HG03060 (cell line): Measurements from ENCODE around the gene FAM110C.
"Not testable (repeated sequence)": the region's sequence is repeated elsewhere in the genome, so short reads cannot be mapped to it uniquely, and the experiment has no call there.

ENCODE experiments used
- ATAC-seq: cut with Tn5 transposase; IDR thresholded peaks from one replicate; pipeline ENCODE4 v1.9.1; 2021; ENCODE audit warnings: low read depth, moderate number of reproducible peaks; ENCODE audit not compliant: unreplicated experiment

The FAM110C gene

GRCh38 chr2:46471-47345 lies at the start of gene FAM110C:
FAM110C (minus strand) TSS chr2:46505; CDS start chr2:46385, 120 bp downstream.
- ATAC-seq: no peak

GRCh38 chr2:92326-92725 lies 46.0 kb upstream of the FAM110C start:
- no peak for ATAC-seq

DNA sequence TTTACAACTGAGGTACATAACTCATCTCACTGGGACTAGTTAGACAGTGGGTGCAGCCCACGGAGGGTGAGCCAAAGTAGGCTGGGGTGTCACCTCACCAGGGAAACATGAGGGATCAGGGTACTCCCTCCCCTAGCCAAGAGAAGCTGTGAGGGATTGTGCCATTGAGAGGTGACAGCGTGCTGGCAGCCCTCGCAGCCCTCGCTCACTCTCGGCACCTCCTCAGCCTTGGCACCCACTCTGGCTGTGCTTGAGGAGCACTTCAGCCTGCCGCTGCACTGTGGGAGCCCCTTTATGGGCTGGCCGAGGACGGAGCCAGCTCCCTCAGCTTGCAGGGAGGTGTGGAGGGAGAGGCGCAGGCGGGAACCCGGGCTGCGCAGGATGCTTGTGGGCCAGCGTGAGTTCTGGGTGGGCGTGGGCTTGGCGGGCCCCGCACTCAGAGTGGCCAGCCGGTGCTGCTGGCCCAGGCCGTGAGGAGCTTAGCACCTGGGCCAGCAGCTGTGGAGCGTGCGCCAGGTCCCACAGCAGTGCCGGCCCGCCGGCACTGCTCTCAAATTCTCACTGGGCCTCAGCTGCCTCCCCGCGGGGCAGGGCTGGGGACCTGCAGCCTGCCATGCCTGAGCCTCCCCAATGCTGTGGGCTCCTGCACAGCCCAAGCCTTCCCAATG lies 44.5 kb upstream of the FAM110C start:
- ATAC-seq: no peak

- ATAC-seq: no peak
Observed at GRCh38 chr2:85761-86160, 39.5 kb upstream of the FAM110C start.

- no peak for ATAC-seq
Observed at GRCh38 chr2:84121-84520, 37.8 kb upstream of the FAM110C start.

- no peak for ATAC-seq
Observed at GRCh38 chr2:80971-81736, 34.8 kb upstream of the FAM110C start.

- ATAC-seq: no peak
Observed at GRCh38 chr2:80378-80777, 34.1 kb upstream of the FAM110C start.

- ATAC-seq: no peak
Observed at GRCh38 chr2:71309-72035, 25.2 kb upstream of the FAM110C start.

DNA sequence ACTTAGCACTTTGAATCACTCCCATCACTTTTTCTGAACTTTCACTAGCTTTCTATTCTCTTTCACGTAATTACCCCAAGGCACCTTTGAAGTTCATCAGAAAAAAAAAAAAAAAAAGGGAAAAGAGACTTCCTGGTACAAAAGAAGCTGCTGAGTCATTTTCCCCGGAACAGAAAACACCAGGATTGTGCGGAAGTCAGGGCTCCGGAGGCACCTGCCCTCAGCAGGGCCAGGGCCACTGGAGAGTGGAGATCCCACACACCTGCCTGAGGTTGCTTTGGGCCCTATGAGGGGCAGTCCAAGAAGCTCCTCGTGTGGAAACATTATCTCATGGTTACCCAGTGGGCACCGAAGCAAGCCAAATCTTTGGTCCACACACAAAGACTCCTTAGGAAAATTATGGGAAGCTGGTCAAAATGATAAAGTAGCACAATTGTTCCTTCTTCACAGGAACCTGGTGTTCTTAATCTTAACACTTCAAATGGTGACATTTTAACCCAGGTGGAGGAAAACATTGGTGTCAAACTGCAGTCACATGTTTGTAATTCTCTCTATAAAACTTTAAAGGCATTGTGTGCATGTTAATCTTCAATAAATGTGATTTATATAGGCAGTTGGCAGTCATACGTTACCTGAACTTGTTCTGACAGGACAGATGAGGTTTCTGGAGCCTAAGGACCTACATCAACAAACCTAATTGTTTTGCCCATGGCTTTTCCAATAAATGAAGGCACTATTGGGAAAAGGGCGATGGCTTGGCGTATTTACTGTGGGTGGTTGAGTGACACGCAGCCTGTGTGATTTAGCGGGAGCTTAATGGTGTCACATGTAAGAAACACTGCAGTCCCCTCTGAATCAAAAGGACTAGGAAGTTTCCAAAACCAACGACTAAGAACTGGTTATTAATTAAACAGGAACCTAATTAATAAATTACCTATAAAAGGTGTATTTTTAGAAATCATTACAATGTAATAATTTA lies 23.4 kb upstream of the FAM110C start:
- no peak for ATAC-seq

GRCh38 chr2:68637-69036 lies 22.3 kb upstream of the FAM110C start:
- ATAC-seq: not testable (repeated sequence)

- no peak for ATAC-seq
Observed at GRCh38 chr2:66853-67252, 20.5 kb upstream of the FAM110C start.

- no peak for ATAC-seq
Observed at GRCh38 chr2:65121-65520, 18.8 kb upstream of the FAM110C start.

- no peak for ATAC-seq
Observed at GRCh38 chr2:55587-56448, 9.5 kb upstream of the FAM110C start.

DNA sequence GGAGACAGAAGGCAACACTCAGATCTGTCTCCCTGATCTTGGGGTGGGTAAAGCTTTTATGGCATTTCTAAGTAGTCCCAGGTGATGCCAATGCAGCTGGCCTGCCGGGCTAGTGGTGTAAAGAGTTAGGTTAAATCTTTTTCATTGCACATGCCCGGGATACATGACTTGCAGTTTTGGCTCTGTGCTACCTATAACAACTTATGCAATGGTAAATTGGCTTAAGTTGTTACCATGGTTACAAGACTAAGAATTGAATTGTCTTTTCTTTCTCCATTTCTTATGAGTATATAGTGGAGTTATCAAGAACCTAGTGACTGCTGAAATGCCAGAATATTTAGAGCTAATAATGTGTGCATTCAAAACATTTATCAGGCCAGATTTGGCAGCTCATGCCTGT lies 5.3 kb upstream of the FAM110C start:
- ATAC-seq: no peak

GRCh38 chr2:47737-48136 lies 1.4 kb upstream of the FAM110C start:
- no peak for ATAC-seq

DNA sequence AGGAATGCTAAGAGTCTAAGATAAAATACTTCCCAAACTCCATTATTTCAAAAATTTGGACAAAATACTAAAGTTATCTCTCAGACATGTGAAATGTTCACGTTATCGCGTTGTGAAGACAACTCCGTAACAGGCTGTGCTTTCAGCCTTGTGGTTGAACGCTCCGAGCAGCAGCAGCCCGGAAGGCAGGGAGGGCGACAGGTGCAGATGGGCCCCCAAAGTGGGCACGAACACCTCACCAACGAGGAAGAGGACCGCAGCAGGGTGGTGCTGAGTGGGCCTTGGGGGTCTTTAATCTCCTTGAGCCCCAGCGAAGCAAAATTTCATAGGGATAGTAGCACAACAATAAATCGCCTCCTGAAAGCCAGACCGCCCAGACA lies 1.0 kb upstream of the FAM110C start:
- ATAC-seq: no peak

DNA sequence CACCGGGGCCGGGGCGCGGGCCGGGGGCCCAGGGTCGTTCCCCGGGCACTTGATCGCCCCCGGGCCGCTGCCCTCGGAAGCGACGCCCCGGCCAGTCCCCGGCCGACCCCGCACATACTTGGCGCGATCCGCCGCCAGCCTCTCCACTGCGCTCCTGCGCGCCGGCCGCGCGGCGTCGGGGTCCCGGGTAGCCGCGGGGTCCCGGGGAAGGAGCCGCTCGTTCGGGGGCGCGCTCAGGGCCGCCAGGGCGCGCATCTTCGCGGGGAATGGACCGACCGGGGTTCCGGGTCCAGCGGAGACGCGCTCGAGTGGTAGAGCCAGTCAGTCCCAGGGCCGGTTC lies 204 bp downstream of the FAM110C start:
- ATAC-seq: no peak

DNA sequence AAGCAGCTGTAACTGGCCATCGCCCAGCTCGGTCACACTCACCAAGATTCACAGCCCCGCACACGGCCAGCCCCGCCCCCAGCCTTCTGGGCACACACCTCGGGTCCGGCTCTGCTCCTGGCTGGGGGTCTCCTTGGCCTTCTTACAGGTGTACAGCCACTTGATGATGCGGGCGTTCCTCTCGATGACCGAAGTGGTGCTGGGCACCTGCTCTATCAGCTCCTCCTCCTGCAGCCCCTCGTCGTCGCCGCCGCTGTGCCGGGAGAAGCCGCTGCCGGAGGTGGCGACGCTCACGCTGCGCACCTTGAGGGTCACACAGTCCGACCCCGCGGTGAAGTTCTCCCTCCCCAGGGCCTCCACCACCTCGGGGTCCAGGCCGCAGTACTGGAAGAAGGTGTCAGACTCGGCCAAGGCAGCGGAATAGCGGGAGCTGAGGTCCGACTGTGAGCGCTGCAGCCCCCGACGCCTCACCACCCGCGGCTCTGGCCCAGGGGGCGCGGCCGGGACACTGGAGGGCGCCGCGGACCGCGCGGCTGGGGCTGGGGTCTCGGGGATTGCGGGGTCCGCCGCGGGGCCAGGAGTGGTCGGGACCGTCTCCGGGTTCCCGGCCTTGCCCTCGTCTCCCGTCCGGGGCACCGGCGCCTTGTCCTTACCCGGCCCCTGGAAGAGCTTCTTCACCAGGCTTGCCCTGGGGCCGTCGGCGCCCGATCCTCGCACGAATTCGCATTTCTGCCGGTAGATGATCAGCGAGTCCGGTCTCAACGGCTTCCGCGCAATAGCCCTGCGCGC lies 769 bp downstream of the FAM110C start:
- no peak for ATAC-seq
